Naive thymus-derived CD4-positive, alpha-beta T cell (primary cell): ENCODE measurements around the gene SLC2A11. TPM values are rescaled to one million over a fixed set of nuclear protein-coding genes. Genes with fewer than 3 reads are reported as not detected.

Experiments
- ATAC-seq: fragments of 150-1000 bp; cut with Tn5 transposase; 2 replicates; pipeline ENCODE4 v1.10.0; 2021; ENCODE audit warnings: mild to moderate bottlenecking, moderate library complexity
- CTCF ChIA-PET: fragments of 350-600 bp; sonication (Branson Sonifier 250); formaldehyde crosslinking; loops from one replicate; lab custom pipeline; 2021; ENCODE audit warnings: antibody characterized with exemption; lab: Charles Lee
- POLR2A ChIA-PET: fragments of 350-600 bp; sonication (Branson Sonifier 250); formaldehyde crosslinking; loops from one replicate; lab custom pipeline; 2021; ENCODE audit warnings: antibody characterized with exemption, inconsistent platforms; lab: Charles Lee
- DNase-seq, 9 donors: peaks; one replicate each; pipeline versions ENCODE4 v3.0.0 to v3.0.0-alpha.2; 2020 to 2022; ENCODE audit warnings: mixed read lengths in 1 of 9
- H3K27ac ChIP-seq: one replicate; pipeline ENCODE4 v1.7.0; 2013; ENCODE audit warnings: mild to moderate bottlenecking, low read depth, low read length, moderate library complexity
- H3K27me3 ChIP-seq, 2 donors: one replicate each; pipeline ENCODE4 v1.7.0; 2013; ENCODE audit warnings: low read length in 2 of 2, mild to moderate bottlenecking in 2 of 2, moderate library complexity in 2 of 2; ENCODE audit not compliant: control insufficient read depth in 2 of 2, insufficient read depth in 2 of 2
- H3K36me3 ChIP-seq, 3 experiments: 1 replicate in 2 of 3; 2 replicates in 1 of 3; pipeline ENCODE4 v1.7.0; 2013; ENCODE audit warnings: low read length in 3 of 3, mild to moderate bottlenecking in 3 of 3, moderate library complexity in 1 of 3; ENCODE audit not compliant: insufficient read depth in 3 of 3, control insufficient read depth in 2 of 3
- H3K4me1 ChIP-seq, 2 donors: one replicate each; pipeline ENCODE4 v1.7.0; 2013; ENCODE audit warnings: low read length in 2 of 2, mild to moderate bottlenecking in 2 of 2, moderate library complexity in 1 of 2; ENCODE audit not compliant: control insufficient read depth in 2 of 2, insufficient read depth in 2 of 2
- H3K4me3 ChIP-seq: 2 replicates; pipeline ENCODE4 v1.7.0; 2013; ENCODE audit warnings: mild to moderate bottlenecking, low read length
- H3K9me3 ChIP-seq, 3 experiments: 1 replicate in 2 of 3; 2 replicates in 1 of 3; pipeline ENCODE4 v1.7.0; 2013; ENCODE audit warnings: low read length in 3 of 3; ENCODE audit not compliant: control insufficient read depth in 2 of 3
- H3K27ac Mint-ChIP-seq, 9 donors: one replicate each; pipeline ENCODE4 v1.8.0; 2020 to 2022; ENCODE audit warnings: mixed read lengths in 9 of 9, mild to moderate bottlenecking in 8 of 9, moderate library complexity in 5 of 9, inconsistent platforms in 2 of 9
- H3K27me3 Mint-ChIP-seq, 5 donors: one replicate each; pipeline ENCODE4 v1.8.0; 2021 to 2022; ENCODE audit warnings: mixed read lengths in 5 of 5, mild to moderate bottlenecking in 1 of 5
- H3K36me3 Mint-ChIP-seq, 5 donors: one replicate each; pipeline ENCODE4 v1.8.0; 2020 to 2022; ENCODE audit warnings: mixed read lengths in 5 of 5, mild to moderate bottlenecking in 3 of 5, inconsistent platforms in 1 of 5
- H3K4me1 Mint-ChIP-seq, 7 donors: one replicate each; pipeline ENCODE4 v1.8.0; 2020 to 2022; ENCODE audit warnings: mixed read lengths in 7 of 7, mild to moderate bottlenecking in 3 of 7, inconsistent platforms in 1 of 7
- H3K4me3 Mint-ChIP-seq, 10 donors: one replicate each; pipeline ENCODE4 v1.8.0; 2020 to 2022; ENCODE audit warnings: mild to moderate bottlenecking in 10 of 10, mixed read lengths in 10 of 10, moderate library complexity in 6 of 10, inconsistent platforms in 2 of 10
- H3K9me3 Mint-ChIP-seq, 11 donors: one replicate each; pipeline ENCODE4 v1.8.0; 2020 to 2022; ENCODE audit warnings: mixed read lengths in 11 of 11, mild to moderate bottlenecking in 4 of 11, inconsistent platforms in 1 of 11, moderate library complexity in 1 of 11
- intact Hi-C, 2 donors: fragments of 100-400 bp; cut with micrococcal nuclease; formaldehyde crosslinking; loops; one replicate each; pipeline ENCODE4 v1.15.1; 2023
- polyA plus RNA-seq, 2 donors: library from polyadenylated mRNA; unstranded; fragments of 300-500 nt; fragmentation: Illumina TruSeq; gene quantifications; one replicate each; pipeline ENCODE4 v1.2.3, GENCODE V29; 2021
- total RNA-seq, 6 experiments: library from RNA in 5 of 6; stranded (reverse) in 5 of 6; gene quantifications; 1 replicate in 5 of 6; 2 replicates in 1 of 6; pipeline ENCODE4 v1.2.3 and lab custom pipeline; 2021 to 2026

SLC2A11 gene
- total and polyA plus RNA-seq, 7 experiments from 2014 or later = 5.9 to 29.7 (median 10.9) TPM

GRCh38 chr22:23832226-23833016, 25.3 kb upstream of the SLC2A11 start:
- no peaks in the 10 kb centered on the region for H3K27me3 Mint-ChIP-seq
- DNase-seq (no peak), ATAC-seq (no peak)
- peaks cover 0 to 79% (median 5%) of the 10 kb centered on the region in 3 experiments for H3K36me3 ChIP-seq
- H3K36me3 Mint-ChIP-seq = peaks cover 0 to 25% (median 8%) of the 10 kb centered on the region in 5 donors
- no peaks in the 10 kb centered on the region for H3K9me3 Mint-ChIP-seq
- no peaks in the 10 kb centered on the region for H3K9me3 ChIP-seq
- intact Hi-C loops = no loop called here
- no peaks in the 10 kb centered on the region for H3K4me1 ChIP-seq
- peak overlapping the region in 2 of 9 donors; percentile 38 to 75 for H3K27ac Mint-ChIP-seq
- H3K27ac ChIP-seq = no peak overlapping the region
- H3K4me3 ChIP-seq = no peak overlapping the region
- H3K4me3 Mint-ChIP-seq = no peak overlapping the region
- no peaks in the 10 kb centered on the region for H3K27me3 ChIP-seq
- CTCF ChIA-PET = interaction anchor here (0.5 kb wide), 1 partner anchor 16 kb away, joined by 3 read pairs; no protein-coding TSS in a partner anchor
- POLR2A ChIA-PET = interaction anchor here (0.6 kb wide), 1 partner anchor 1070 kb away, joined by 3 read pairs; no protein-coding TSS in a partner anchor
- peaks cover 0 to 19% (median 6%) of the 10 kb centered on the region in 7 donors for H3K4me1 Mint-ChIP-seq

- no peaks in the 10 kb centered on the region for H3K27me3 ChIP-seq
- Mint-ChIP-seq H3K27me3 (no peaks in the 10 kb centered on the region), H3K4me1 (peaks cover 5 to 25% (median 12%) of the 10 kb centered on the region in 7 donors), H3K27ac (no peak overlapping the region), H3K4me3 (no peak overlapping the region), H3K36me3 (peaks cover 0 to 25% (median 8%) of the 10 kb centered on the region in 5 donors), H3K9me3 (no peaks in the 10 kb centered on the region)
- no peak for DNase-seq
- no peak overlapping the region for H3K4me3 ChIP-seq
- no peak for ATAC-seq
- peaks cover 0 to 73% (median 5%) of the 10 kb centered on the region in 3 experiments for H3K36me3 ChIP-seq
- intact Hi-C loops = no loop called here
- POLR2A ChIA-PET = interaction anchor here (0.6 kb wide), 1 partner anchor 1071 kb away, joined by 3 read pairs; no protein-coding TSS in a partner anchor
- H3K4me1 ChIP-seq = peaks cover 0 to 3% of the 10 kb centered on the region in 2 donors
- no peaks in the 10 kb centered on the region for H3K9me3 ChIP-seq
- H3K27ac ChIP-seq = no peak overlapping the region
- CTCF ChIA-PET = interaction anchor here (0.5 to 0.7 kb wide), 2 partner anchors 15 to 209 kb away, joined by 3 read pairs; no protein-coding TSS in a partner anchor
Measured at GRCh38 chr22:23833017-23833751, 24.5 kb upstream of the SLC2A11 start.

GRCh38 chr22:23833911-23834317, 23.8 kb upstream of the SLC2A11 start:
- H3K36me3 ChIP-seq = peaks cover 0 to 66% (median under 1%) of the 10 kb centered on the region in 3 experiments
- DNase-seq = no peak
- no peaks in the 10 kb centered on the region for H3K27me3 ChIP-seq
- POLR2A ChIA-PET = no interaction called here
- Mint-ChIP-seq H3K4me3 (no peak overlapping the region), H3K9me3 (no peaks in the 10 kb centered on the region), H3K27me3 (peaks cover 0 to under 1% (median 0%) of the 10 kb centered on the region in 5 donors), H3K27ac (no peak overlapping the region), H3K4me1 (peaks cover 9 to 25% (median 14%) of the 10 kb centered on the region in 7 donors), H3K36me3 (peaks cover 0 to 20% (median 8%) of the 10 kb centered on the region in 5 donors)
- H3K4me3 ChIP-seq = no peak overlapping the region
- CTCF ChIA-PET = interaction anchor here (0.7 kb wide), 1 partner anchor 209 kb away, joined by 3 read pairs; no protein-coding TSS in a partner anchor
- H3K9me3 ChIP-seq = no peaks in the 10 kb centered on the region
- intact Hi-C loops = no loop called here
- no peak overlapping the region for H3K27ac ChIP-seq
- no peak for ATAC-seq
- H3K4me1 ChIP-seq = peaks cover 0 to 4% of the 10 kb centered on the region in 2 donors

GRCh38 chr22:23834406-23834792, 23.3 kb upstream of the SLC2A11 start:
- POLR2A ChIA-PET = no interaction called here
- peaks cover 14 to 26% (median 19%) of the 10 kb centered on the region in 7 donors for H3K4me1 Mint-ChIP-seq
- Histone ChIP-seq H3K36me3 (peaks cover 0 to 62% (median 0%) of the 10 kb centered on the region in 3 experiments), H3K4me1 (peaks cover 1 to 4% of the 10 kb centered on the region in 2 donors), H3K9me3 (no peaks in the 10 kb centered on the region), H3K27me3 (no peaks in the 10 kb centered on the region), H3K27ac (no peak overlapping the region), H3K4me3 (no peak overlapping the region)
- H3K27ac Mint-ChIP-seq = peak overlapping the region in 1 of 9 donors; percentile 78
- H3K4me3 Mint-ChIP-seq = peak overlapping the region in 1 of 10 donors; percentile 7
- DNase-seq (no peak), ATAC-seq (no peak)
- peaks cover 0 to 3% (median 0%) of the 10 kb centered on the region in 5 donors for H3K27me3 Mint-ChIP-seq
- H3K36me3 Mint-ChIP-seq = peaks cover 0 to 15% (median 6%) of the 10 kb centered on the region in 5 donors
- intact Hi-C loops = no loop called here
- CTCF ChIA-PET = no interaction called here
- no peaks in the 10 kb centered on the region for H3K9me3 Mint-ChIP-seq

- POLR2A ChIA-PET = no interaction called here
- Histone ChIP-seq H3K4me3 (no peak overlapping the region), H3K36me3 (peaks cover 0 to 56% (median 0%) of the 10 kb centered on the region in 3 experiments), H3K27me3 (no peaks in the 10 kb centered on the region), H3K9me3 (no peaks in the 10 kb centered on the region), H3K27ac (no peak overlapping the region), H3K4me1 (peaks cover 4 to 5% of the 10 kb centered on the region in 2 donors)
- Mint-ChIP-seq H3K27ac (peak overlapping the region in 1 of 9 donors; percentile 38), H3K4me3 (no peak overlapping the region), H3K36me3 (peaks cover 0 to 10% (median 4%) of the 10 kb centered on the region in 5 donors), H3K9me3 (no peaks in the 10 kb centered on the region), H3K4me1 (peaks cover 14 to 30% (median 23%) of the 10 kb centered on the region in 7 donors), H3K27me3 (peaks cover 0 to 5% (median 0%) of the 10 kb centered on the region in 5 donors)
- CTCF ChIA-PET = no interaction called here
- DNase-seq (no peak), ATAC-seq (no peak)
- intact Hi-C loops = no loop called here
Measured at GRCh38 chr22:23834793-23835483, 22.7 kb upstream of the SLC2A11 start.
